Ramos (cell line): ENCODE results near the gene BCAN.
"Not testable (repeated sequence)": the region's sequence is repeated elsewhere in the genome, so short reads cannot be mapped to it uniquely, and the experiment has no call there.

ENCODE experiments used
- in situ Hi-C: fragments of 300-500 bp; cut with MboI; formaldehyde crosslinking; loops from one replicate; pipeline ENCODE4 v1.14.3; 2022; ENCODE audit warnings: low sequenced_read_pairs; ENCODE audit not compliant: unreplicated experiment

The BCAN gene

GRCh38 chr1:156612666-156613065, 29.3 kb upstream of the BCAN start:
- in situ Hi-C loops, result no loop called here

GRCh38 chr1:156615946-156616345, 26.0 kb upstream of the BCAN start:
- in situ Hi-C loops, result no loop called here

GRCh38 chr1:156616463-156616862, 25.5 kb upstream of the BCAN start:
- in situ Hi-C loops, result no loop called here

- in situ Hi-C loops, result no loop called here
Observed at GRCh38 chr1:156618853-156619581, 22.9 kb upstream of the BCAN start, which contains the start of gene HAPLN2. TSS of gene HAPLN2 (plus strand) at chr1:156619415. CDS start at chr1:156623491, 4,076 bp downstream.

GRCh38 chr1:156619582-156619955, 22.3 kb upstream of the BCAN start:
- in situ Hi-C loops, result no loop called here

- in situ Hi-C loops, result loop anchor here (5.0 kb wide), 1 partner anchor 35 kb away; no protein-coding TSS in a partner anchor
Observed at GRCh38 chr1:156622581-156623297, 19.2 kb upstream of the BCAN start.

- in situ Hi-C loops, result loop anchor here (5.0 kb wide), 1 partner anchor 33 kb away; no protein-coding TSS in a partner anchor
Observed at GRCh38 chr1:156623946-156624813, 17.7 kb upstream of the BCAN start.

- in situ Hi-C loops, result loop anchor here (5.0 kb wide), 1 partner anchor 32 kb away; no protein-coding TSS in a partner anchor
Observed at GRCh38 chr1:156624814-156625435, 17.0 kb upstream of the BCAN start.

GRCh38 chr1:156625436-156626078, 16.4 kb upstream of the BCAN start:
- in situ Hi-C loops, result no loop called here

- in situ Hi-C loops, result no loop called here
Observed at GRCh38 chr1:156626079-156626438, 15.9 kb upstream of the BCAN start.

GRCh38 chr1:156627313-156627880, 14.5 kb upstream of the BCAN start:
- in situ Hi-C loops, result no loop called here

- in situ Hi-C loops, result no loop called here
Observed at GRCh38 chr1:156629823-156630449, 12.0 kb upstream of the BCAN start.

- in situ Hi-C loops, result not testable (repeated sequence)
Observed at GRCh38 chr1:156631152-156631551, 10.8 kb upstream of the BCAN start.

- in situ Hi-C loops, result no loop called here
Observed at GRCh38 chr1:156632355-156632754, 9.6 kb upstream of the BCAN start.

- in situ Hi-C loops, result no loop called here
Observed at GRCh38 chr1:156638189-156638985, 3.5 kb upstream of the BCAN start.

- in situ Hi-C loops, result no loop called here
Observed at GRCh38 chr1:156639601-156640101, 2.3 kb upstream of the BCAN start.

- in situ Hi-C loops, result no loop called here
Observed at GRCh38 chr1:156640842-156641706, 843 bp upstream of the BCAN start.
